Hypothalamus (tissue), 51 donors: ENCODE results near the gene PLAC9.
"Not testable (repeated sequence)": the region's sequence is repeated elsewhere in the genome, so short reads cannot be mapped to it uniquely, and the experiment has no call there.

Source experiments
- DNase-seq, 51 donors: peaks; one replicate each; lab custom pipeline; 2025; lab: John Stamatoyannopoulos, UW

PLAC9 gene, protein sequence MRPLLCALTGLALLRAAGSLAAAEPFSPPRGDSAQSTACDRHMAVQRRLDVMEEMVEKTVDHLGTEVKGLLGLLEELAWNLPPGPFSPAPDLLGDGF

DNA sequence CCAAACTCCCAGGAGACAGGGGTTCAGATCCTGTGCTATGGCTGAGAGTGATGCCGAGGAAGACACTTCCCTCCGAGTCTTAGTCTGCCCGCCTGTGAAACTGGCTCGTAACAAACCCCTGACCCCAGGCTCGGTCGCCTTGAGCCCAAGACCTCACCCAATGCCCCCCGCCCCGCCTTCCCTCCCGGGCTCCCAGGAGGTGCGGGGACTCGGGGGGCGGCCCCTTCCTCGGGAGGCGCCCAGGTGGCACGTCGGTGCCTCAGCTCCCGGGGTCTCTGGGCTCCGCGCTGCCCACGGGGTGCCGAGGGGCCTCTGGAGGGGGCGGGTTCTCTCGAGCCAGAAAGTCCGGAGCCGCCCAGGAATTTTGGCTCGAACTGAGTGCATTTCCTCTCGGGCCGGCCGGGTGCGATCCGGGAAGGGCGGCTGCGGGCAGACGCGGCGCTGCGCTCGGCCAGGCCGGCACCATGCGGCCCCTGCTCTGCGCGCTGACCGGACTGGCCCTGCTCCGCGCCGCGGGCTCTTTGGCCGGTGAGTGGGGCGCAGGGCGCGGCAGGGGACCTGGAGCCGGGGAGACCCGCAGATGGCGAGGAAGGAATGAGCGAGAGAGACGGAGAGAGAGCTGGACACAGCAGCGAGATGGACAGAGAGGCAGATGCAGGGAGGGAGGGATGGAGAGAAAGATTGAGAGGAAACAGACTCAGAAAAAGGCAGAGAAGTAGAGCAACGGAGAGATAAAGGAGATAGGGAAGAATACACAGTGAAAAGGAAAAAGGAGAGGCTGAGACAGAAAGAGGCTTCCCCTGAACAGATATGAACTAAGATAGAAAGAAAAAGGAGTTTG, at the start of gene PLAC9:
PLAC9 (plus strand) TSS at position 432 of the 841 bp plus-strand sequence; CDS start at position 465, 33 bp downstream.
- DNase-seq = peak in 1 of 51 donors; percentile 12

DNA sequence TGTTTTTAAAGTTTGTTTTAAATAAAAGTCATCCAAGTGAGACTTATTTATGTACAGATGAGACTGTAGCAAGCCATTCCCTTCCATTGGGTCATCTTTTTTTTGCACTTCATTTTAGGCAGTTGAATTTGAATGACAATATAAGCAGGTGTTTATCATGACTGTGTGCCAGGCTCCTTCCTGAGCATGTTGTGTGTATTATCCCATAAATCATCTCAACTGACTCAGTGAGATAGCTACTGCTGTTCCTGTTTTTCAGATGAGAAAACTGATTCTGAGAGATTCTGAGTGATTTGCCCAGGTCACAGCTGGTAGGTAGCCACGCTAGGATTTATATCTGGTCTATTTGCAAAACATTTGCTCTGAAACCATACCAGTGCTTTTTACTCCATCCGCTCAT, 42.4 kb upstream of the PLAC9 start:
- no peak for DNase-seq

DNA sequence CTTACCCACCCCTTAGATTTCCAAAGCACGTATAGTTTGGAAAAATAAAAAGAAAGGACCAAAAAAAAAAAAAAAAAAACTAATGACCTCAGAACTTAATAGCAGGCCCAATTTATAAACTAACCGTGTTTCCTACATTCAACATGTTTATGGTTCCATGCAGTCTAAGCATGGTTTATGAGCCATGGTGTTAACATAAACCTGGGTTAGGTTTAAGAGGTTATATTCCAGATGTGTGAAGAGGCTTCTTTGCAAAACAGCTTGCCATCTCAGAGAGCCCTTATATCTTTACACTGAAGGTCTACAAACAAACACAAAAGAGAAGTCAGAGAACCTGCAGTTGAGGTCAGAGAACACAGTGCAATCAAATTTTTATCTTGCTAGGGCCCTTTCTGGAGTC, 38.3 kb upstream of the PLAC9 start:
- no peak for DNase-seq

DNA sequence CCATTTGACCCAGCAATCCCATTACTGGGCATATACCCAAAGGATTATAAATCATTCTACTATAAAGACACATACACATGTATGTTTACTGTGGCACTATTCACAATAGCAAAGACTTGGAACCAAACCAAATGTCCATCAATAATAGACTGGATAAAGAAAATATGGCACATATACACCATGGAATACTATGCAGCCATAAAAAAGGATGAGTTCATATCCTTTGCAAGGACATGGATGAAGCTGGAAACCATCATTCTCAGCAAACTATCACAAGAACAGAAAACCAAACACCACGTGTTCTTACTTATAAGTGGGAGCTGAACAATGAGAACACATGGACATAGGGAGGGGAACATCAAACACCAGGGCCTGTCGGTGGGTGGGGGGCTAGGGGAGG, 34.3 kb upstream of the PLAC9 start:
- DNase-seq = not testable (repeated sequence)

DNA sequence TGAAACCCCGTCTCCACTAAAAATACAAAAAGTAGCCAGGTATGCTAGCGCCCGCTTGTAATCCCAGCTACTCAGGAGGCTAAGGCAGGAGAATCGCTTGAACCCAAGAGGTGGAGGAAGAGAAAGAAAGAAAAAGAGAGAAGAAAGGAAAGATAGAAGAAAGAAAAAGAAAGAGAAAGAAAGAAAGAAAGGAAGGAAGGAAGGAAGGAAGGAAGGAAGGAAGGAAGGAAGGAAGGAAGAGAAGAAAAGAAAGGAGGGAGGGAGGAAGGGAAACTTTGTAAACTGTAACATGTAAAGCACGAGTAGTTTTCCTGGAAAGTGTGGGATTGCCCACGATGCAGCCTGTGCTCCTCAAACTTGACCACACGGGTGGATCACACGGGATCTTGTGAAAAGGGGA, 33.2 kb upstream of the PLAC9 start:
- DNase-seq = not testable (repeated sequence)

DNA sequence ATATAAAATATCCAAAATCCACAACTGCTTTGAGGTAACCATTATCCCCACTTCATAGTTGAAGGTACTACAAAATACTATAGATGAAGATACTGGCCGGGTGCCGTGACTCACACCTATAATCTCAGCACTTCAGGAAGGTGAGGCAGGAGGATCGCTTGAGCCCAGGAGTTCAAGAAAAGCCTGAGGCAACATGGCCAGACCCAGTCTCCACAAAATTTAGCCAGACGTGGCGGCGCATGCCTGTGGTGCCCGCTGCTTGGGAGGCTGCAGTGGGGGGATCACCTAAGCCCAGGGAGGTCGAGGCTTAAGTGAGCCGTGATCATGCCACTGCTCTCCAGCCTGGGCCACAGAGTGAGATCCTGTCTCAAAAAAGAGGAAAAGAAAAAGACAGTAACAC, 32.4 kb upstream of the PLAC9 start:
- DNase-seq = no peak

DNA sequence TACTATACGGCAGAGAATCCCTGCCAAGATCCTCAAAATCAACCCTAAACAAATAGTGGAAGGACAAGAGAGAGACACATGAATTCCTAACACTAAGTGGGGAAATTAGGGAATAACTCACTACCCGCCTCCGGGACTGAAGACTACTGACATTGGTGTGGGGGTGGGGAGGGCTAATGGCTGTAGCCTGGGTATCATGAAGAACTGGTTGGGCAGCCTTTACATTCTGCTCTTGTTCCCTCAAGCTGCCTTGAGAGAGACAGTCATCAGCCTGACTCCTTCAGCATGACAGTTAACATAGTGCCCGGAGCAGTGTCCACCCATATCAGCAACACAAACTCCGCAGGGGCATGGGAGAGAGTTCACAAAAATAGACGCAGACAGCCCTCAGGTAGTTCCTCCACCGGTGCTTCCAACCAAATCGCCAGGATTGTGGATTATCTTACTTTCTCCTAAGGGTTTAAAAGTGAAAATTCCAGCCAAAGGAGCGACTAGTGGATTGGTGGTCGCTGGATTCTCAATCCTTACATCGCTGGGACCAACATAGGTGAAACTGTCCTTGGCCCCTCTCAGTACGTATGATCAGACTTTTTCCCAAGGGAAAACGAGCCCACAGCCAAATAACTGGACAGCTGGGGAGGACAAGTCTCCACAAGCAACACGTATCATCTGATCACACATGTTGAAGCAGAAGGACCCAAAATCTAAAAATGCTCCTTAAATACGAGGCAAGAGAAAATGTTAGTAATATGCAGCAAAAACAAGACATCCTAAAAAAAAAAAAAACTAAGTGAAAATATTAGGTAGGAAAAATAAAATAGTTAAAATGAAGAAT, 31.5 kb upstream of the PLAC9 start:
- DNase-seq = no peak

DNA sequence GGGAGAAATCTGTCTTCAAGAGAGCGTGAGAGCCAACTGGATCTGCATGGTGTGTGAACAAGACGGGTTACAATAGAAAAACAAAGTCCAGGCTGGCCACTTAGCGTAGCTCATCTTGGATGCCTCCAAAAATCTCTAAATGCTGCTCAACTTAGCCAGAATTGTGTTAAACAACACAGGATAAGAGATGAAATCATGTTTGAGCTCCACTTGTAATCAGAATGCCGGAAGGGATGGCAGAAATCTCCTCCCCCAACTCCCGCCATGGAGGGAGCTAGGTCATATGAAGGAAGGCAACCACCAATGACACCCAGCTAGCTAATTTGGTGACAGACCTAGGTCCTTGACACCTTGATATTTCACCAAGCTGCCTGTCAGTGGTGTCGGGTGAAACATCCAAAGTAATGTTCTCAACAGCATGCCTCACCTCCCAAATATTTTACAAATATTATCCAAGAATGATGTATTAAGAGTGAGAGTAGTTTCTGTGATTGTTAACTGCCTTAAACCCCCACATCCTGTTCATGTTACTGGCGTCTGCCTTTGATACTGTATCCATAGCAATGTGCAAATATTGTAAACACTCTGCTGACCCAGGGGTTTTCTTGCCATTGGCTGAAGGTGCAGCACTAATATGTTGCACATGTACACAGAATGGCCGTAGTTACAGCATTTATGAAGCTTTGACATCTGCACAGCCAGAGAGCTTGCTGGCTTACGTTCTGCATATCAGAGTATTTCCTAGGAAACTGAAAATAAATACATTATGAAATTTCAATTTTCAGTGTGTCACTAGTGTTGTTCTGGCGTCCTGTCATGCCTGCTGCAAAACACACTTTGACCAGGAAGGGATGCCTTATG, 28.2 kb upstream of the PLAC9 start:
- DNase-seq = no peak

DNA sequence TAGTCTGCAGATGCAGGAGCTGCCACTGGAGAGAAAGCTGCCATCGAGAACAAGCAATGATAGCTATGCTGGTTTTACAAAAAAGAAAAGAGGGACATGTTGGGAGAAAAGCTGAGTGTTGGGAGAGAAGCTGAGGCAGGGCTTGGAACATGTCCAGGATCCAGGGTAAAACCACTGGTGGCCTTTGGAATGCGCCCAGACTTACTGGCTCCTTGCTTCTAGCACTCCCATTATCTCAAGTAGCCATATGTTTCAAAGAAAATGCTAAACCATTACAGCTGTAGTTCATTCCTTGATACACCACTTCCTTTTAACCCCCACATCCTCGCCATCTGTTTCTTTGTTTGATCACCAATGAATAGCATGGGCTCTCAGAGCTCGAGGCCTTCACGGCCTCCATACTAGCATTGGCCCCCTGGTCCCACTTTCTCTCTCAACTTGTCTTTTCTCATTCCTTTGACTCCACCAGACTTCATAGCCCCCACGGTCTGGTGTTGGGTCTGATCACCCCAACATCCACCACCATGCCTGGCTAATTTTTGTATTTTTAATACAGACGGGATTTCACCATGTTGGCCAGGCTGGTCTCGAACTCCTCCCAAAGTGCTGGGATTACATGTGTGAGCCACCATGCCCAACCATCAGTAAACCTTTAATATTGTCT, 23.8 kb upstream of the PLAC9 start:
- DNase-seq = no peak

DNA sequence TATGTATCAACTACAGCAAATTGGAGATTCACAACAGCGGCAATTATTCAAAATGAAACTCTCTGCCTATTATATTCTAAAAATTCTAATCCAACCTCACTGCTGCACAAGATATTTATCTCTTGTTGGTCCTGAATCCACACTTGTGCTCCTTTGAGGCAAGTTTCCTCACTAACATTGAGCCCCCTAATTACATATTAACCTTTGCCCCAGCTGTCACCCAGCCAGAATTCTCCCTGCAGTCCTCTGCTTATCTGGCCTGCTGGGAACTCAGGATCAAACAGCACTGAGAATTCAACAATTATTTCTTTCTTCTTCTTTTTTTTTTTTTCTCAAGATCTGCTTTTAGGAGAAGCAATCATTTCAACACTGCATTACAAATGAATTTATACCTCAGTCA, 21.5 kb upstream of the PLAC9 start:
- DNase-seq = no peak

DNA sequence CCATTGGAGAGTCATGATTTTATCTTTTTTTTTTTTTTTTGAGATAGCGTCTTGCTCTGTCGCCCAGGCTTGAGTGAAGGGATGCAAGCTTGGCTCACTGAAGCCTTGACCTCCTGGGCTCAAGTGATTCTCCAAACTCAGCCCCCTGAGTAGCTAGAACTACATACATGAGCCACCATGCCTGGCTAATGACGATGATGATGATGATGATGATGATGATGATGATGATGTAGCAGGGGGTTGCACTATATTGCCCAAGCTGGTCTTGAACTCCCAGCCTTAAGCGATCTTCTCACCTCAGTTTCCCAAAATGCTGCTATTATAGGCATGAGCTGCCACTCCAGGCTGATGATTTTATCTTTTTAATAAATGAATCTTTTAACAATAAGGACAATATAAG, 13.9 kb upstream of the PLAC9 start:
- no peak for DNase-seq

DNA sequence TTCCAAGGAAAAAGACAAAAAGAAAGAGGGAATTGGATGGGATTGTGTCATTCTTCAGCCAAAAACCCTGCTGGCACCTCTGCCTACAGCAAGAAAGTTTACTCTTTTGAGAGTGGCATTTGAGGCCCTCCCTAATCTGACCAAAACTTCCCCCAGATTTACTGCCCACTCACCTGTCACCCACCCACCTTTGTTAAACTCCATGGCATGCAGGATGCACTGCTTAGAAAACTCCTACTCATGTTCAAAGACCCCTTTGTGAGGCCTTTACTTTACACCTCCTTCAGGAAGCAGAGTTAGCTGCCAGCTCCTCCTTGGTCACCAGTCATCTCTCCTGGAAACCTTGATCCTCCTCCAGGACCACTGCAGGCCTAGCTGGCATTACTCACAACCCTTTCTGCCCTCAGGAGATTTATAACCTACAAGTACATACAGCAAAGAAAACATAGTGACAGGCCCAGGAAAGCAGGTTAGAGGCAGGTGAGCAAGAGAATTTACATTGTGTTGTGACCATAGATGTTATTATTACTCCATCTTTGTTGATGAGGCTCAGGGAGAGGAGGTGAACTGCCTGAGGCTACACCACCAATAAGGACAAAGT, 10.3 kb upstream of the PLAC9 start:
- DNase-seq = no peak

DNA sequence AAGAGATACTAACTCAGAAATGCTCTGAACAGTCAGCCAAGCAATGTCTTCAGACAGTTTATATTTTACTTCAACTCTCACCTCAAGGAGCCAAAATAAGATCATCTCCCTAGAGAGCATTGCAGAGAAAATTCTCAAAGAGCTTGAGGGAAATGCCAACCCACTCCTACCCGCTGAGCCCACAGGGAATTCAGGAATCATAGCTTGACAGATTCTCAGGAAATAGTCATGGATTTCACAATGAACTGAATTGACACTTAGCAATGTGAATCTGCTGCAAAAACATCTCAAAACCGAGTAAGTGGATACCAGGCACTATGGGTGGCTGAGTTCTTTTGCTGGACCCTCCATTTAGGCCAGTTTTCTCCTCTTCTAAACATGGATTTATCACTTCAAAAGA, 9.8 kb upstream of the PLAC9 start:
- DNase-seq = no peak

DNA sequence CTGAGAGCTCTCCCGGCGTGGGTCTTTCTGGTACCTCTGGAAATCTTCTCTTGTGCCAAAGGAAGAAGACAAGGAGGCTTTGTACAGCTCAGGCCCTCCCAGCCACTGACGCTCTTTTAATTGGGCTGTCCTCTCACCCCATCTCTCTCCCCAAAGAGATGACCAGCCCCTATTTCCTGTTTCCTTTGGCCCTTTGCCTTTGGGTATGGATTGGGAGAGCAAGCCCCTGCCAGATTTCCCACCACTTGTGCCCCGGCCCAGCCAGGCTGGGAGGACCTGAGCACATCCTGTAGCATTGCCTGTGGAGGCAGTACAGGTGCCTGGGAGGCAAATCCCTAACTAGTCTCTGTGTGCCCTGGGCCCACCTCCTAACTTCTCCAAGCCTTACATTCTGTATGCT, 5.7 kb upstream of the PLAC9 start:
- no peak for DNase-seq

DNA sequence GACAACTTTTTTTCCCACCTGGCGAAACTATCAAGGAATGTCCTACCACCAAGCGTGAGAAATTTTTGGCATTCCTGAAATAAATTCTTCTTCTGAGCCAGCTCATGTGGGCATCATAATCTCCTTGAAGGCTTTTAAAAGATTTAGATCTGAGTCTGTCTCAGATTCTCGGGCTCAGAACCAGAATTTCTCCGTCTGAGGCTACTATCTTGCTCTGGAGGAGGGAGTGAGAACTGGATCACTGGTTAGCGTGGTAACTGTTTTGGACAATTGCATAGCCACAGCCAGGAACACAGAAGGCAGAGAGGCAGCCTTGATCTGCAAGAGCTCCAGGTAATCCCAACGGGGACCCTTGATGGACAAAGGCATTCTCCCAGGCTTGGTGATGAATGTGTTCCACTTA, 1.0 kb upstream of the PLAC9 start:
- no peak for DNase-seq

DNA sequence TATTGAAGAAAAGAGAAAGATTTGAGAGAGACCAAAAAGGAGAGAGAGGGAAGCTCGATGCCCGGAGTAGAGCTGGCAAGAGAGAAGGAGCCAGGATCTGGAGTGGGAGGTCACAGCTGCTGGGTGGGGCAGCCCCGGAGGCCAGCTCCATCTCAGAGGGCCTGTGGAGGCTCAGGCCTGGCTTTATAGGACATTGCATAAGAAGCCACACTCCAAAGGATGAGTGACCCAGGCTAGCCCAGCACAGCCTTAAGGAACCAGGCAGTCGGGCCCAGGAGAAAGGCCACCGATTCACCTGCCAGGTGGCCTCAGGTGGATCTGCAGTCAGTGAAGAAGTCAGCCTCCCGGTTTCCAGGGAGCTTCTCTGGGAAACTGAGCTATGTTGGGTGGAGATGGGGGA, 676 bp downstream of the PLAC9 start:
- DNase-seq = no peak

DNA sequence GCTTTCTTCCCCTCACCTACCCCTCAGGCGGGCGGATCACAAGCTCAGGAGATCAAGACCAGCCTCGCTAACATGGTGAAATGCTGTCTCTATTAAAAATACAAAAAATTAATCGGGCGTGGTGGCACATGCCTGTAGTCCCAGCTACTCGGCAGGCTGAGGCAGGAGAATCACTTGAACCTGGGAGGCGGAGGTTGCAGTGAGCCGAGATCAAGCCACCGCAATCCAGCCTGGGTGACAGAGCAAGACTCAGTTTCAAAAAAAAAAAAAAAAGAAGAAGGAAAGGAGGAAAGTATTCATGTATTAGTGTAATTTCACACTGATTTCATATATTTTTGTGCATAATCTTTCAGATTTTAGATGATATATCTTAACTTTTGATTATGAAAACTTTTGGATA, 1.2 kb downstream of the PLAC9 start:
- DNase-seq = not testable (repeated sequence)

DNA sequence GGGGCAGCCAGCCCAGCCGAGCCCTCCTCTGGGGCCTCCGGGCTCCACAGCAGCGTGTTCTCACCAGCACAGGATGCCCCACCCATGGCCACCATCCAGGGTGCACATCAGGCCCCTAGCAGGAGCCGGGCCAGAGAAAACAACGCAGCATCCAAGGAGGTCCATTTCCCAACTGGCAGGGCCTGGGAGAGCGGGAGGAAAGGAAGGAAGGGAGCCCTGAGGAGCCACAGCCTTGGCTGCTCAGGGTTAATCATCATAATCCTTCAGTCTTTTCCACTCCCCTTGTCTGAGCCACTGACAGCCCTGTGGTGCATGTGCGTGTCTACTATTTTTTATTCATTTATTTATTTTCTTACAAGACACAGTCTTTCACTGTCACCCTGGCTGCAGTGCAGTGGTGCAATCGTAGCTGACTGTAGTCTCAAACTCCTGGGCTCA, 3.6 kb downstream of the PLAC9 start:
- DNase-seq = no peak

DNA sequence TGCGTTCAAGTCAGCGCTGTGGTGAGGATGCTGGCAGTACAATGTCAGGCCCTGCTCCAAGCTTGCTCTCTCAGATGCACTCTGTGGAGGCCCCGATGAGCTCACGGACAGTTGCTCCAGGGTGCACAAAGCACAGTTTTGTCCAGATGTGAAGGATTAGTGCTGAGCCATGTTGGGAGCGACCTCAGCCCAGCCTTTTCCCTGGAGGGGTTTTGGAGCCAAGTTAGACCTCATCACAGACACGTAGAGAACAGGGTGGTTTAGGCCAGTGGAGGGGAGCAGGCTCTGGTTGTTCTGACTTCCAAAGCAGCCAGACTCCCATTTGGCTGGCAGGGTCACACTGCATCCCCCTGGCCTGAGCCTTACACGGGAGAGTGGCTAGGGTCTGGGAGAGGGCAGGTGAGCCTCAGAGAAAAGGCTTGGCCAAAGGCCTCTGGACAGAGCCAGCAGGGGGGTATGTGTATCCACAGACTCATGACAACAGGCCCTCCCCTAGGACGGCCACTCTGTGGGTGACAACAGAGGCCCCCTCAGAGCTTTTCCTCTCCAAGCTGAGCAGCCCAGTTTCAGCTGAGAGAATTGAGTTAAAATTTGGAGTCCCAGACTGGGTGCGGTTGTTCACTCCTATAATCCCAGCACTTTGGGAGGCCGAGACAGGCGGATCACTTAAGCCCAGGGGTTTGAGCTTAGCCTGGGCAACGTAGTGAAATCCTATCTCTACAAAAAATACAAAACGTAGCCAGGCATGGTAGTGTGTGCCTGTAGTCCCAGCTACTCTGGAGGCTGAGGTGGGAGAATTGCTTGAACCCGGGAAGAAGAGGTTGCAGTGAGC, 4.7 kb downstream of the PLAC9 start:
- no peak for DNase-seq
